ENCODE data around the gene OR2A5.

- TF ChIP-seq CTCF (IDR thresholded peaks at IDR 0.05) = no peak
- TF ChIP-seq EP300 (IDR thresholded peaks at IDR 0.05) = no peak
Observed at GRCh38 chr7:144063710-144064109, 15.0 kb downstream of the OR2A5 start.

Data from tibial nerve (tissue), 4 donors.